K562 (cell line): ENCODE results near the gene ARHGAP26. TPM values are rescaled to one million over a fixed set of nuclear protein-coding genes. Genes with fewer than 3 reads are reported as not detected.

ENCODE experiments used
- ATAC-seq: fragments of 200-7000 bp; cut with Tn5 transposase; 3 replicates; pipeline ENCODE4 v1.9.1; 2020; ENCODE audit warnings: moderate library complexity
- BruUV-seq: library from RNA; stranded (reverse); fragments of 400-500 nt; replicated peaks from 2 replicates; lab custom pipeline; 2021; lab: Mats Ljungman, UMichigan
- CTCF ChIA-PET: fragments of 300-600 bp; formaldehyde crosslinking; extraction: SDS; loops from one replicate; lab custom pipeline; 2021; ENCODE audit warnings: low intra/inter-chr PET ratio; lab: Yijun Ruan, JAX
- POLR2A ChIA-PET: fragments of 300-600, 350-650 bp; sonication (Branson Sonifier 250); formaldehyde crosslinking; extraction: SDS; loops from one replicate; lab custom pipeline; 2021; ENCODE audit warnings: antibody characterized with exemption, inconsistent platforms; lab: Yijun Ruan, JAX
- DNase-seq, 4 experiments: peaks; one replicate each; pipeline versions ENCODE4 v3.0.0 to v3.0.0-alpha.2; 2011 to 2018; ENCODE audit warnings: low spot score in 3 of 4, mixed read lengths in 3 of 4; ENCODE audit errors: extremely low read depth in 1 of 4
- FAIRE-seq: peaks from 2 replicates; lab custom pipeline; 2011; peaks lifted over from hg19 to GRCh38; lab: Jason Lieb, UNC
- H2AFZ ChIP-seq: 2 replicates; pipeline ENCODE4 v1.6.0; 2011; ENCODE audit warnings: low read depth, low read length, control low read depth, inconsistent platforms
- H3K27ac ChIP-seq: fragments of 200-600 bp; 3 replicates; pipeline ENCODE4 v1.8.0; 2011; ENCODE audit warnings: low read depth, mild to moderate bottlenecking, control low read depth, inconsistent platforms, low read length, moderate library complexity, mixed read lengths; ENCODE audit errors: extremely low read depth
- H3K27me3 ChIP-seq, 2 experiments: fragments of 300-600 bp in 1 of 2; 2 replicates in 1 of 2; 3 replicates in 1 of 2; pipeline versions ENCODE4 v1.6.0 to v1.8.0; 2011; ENCODE audit warnings: inconsistent platforms in 2 of 2, low read length in 2 of 2, mild to moderate bottlenecking in 1 of 2, mixed read lengths in 1 of 2, moderate library complexity in 1 of 2; ENCODE audit not compliant: control insufficient read depth in 2 of 2, insufficient read depth in 2 of 2
- H3K36me3 ChIP-seq: fragments of 300-600 bp; 3 replicates; pipeline ENCODE4 v1.8.0; 2011; ENCODE audit warnings: mild to moderate bottlenecking, low read length, inconsistent platforms; ENCODE audit not compliant: control insufficient read depth, insufficient read depth
- H3K4me1 ChIP-seq, 2 experiments: fragments of 200-600 bp in 1 of 2; replicated peaks in 1 of 2; 2 replicates in 1 of 2; 3 replicates in 1 of 2; pipeline versions ENCODE4 v1.5.1 to v1.8.0; 2011; ENCODE audit warnings: inconsistent platforms in 2 of 2, low read length in 2 of 2, mild to moderate bottlenecking in 1 of 2, mixed read lengths in 1 of 2, moderate library complexity in 1 of 2; ENCODE audit not compliant: control insufficient read depth in 2 of 2, insufficient read depth in 2 of 2
- H3K4me2 ChIP-seq: 2 replicates; pipeline ENCODE4 v1.6.1; 2011; ENCODE audit warnings: low read length, control low read depth, inconsistent platforms, mixed read lengths; ENCODE audit not compliant: insufficient read depth
- H3K4me3 ChIP-seq: fragments of 200-600 bp; sonication (generic), shearing (Covaris generic); 2 replicates; pipeline ENCODE4 v1.5.1; 2016; ENCODE audit warnings: control low read depth, inconsistent platforms
- H3K79me2 ChIP-seq: fragments of 200-600 bp; 3 replicates; pipeline ENCODE4 v1.8.0; 2011; ENCODE audit warnings: low read length, inconsistent platforms; ENCODE audit not compliant: control insufficient read depth, insufficient read depth
- H3K9ac ChIP-seq, 2 experiments: 2 replicates each; pipeline versions ENCODE4 v1.6.0 to v1.6.1; 2011; ENCODE audit warnings: low read depth in 2 of 2, low read length in 2 of 2, control low read depth in 1 of 2, inconsistent platforms in 1 of 2, mild to moderate bottlenecking in 1 of 2, mixed read lengths in 1 of 2; ENCODE audit not compliant: insufficient read depth in 1 of 2
- H3K9me1 ChIP-seq: one replicate; pipeline ENCODE4 v1.6.0; 2011; ENCODE audit warnings: inconsistent platforms, mild to moderate bottlenecking, low read length, moderate library complexity; ENCODE audit not compliant: control insufficient read depth, insufficient read depth
- H3K9me3 ChIP-seq: replicated peaks from 2 replicates; pipeline ENCODE4 v1.5.1; 2011; ENCODE audit warnings: low read depth, low read length, inconsistent platforms; ENCODE audit not compliant: control insufficient read depth, insufficient read depth
- H4K20me1 ChIP-seq: replicated peaks from 2 replicates; pipeline ENCODE4 v1.6.1; 2011; ENCODE audit warnings: low read length, inconsistent platforms, mixed read lengths; ENCODE audit not compliant: control insufficient read depth, insufficient read depth
- CBFA2T3 ChIP-seq: fragments of 450-650 bp; IDR thresholded peaks from 2 replicates; pipeline ENCODE4 v1.6.1; 2017
- FOSL1 ChIP-seq: fragments of 200-800 bp; sonication (Bioruptor generic); conservative IDR thresholded peaks from 2 replicates; pipeline ENCODE4 v1.6.1; 2016; ENCODE audit warnings: missing genetic modification characterization, missing compliant biosample characterization
- MAZ ChIP-seq, 2 experiments: fragments of 450-650 bp in 1 of 2; sonication (generic) in 1 of 2; formaldehyde crosslinking; IDR thresholded peaks in 1 of 2; conservative IDR thresholded peaks in 1 of 2; 2 replicates each; pipeline versions ENCODE4 v1.4.0 to v1.5.0; 2020; ENCODE audit warnings: mild to moderate bottlenecking in 1 of 2, missing genetic modification reagents in 1 of 2
- POU5F1 ChIP-seq: fragments of 150-350 bp; IDR thresholded peaks from 2 replicates; pipeline ENCODE4 v1.6.1; 2014; ENCODE audit warnings: borderline replicate concordance, low read length, low read depth, mild to moderate bottlenecking; ENCODE audit not compliant: partially characterized antibody
- TCF3 ChIP-seq: sonication (generic); formaldehyde crosslinking; IDR thresholded peaks from 2 replicates; pipeline ENCODE4 v1.4.0; 2020; ENCODE audit warnings: mild to moderate bottlenecking, missing genetic modification reagents
- ZNF134 ChIP-seq: fragments of 250-450 bp; sonication (Bioruptor Pico); conservative IDR thresholded peaks from 2 replicates; pipeline ENCODE4 v1.4.0; 2020
- WGBS: fragments of 100-300 bp; shearing (Covaris generic); methylation state at CpG from one replicate; pipeline ENCODE4 v1.1.6; 2016; ENCODE audit warnings: low coverage, mixed read lengths; ENCODE audit not compliant: insufficient coverage; ENCODE audit errors: missing lambda C conversion rate; 5-methylcytosine and 5-hydroxymethylcytosine counted together
- in situ Hi-C: fragments of 300-500 bp; cut with MboI; formaldehyde crosslinking; loops from 4 replicates; pipeline ENCODE4 v1.15.0; 2018; ENCODE audit warnings: inconsistent platforms, mixed read lengths
- intact Hi-C: fragments of 100-400 bp; cut with micrococcal nuclease; formaldehyde crosslinking; loops from 2 replicates; pipeline ENCODE4 v1.14.2; 2022
- polyA plus RNA-seq, 8 experiments: library from polyadenylated mRNA; depleted of rRNA in 4 of 8; stranded (reverse) in 5 of 8; unstranded in 3 of 8; fragments of >200 nt; fragmentation: Nextera tagmentation in 2 of 8; fragmentation: Illumina TruSeq in 1 of 8; extraction: Ambion mirVana in 2 of 8; extraction: Trizol in 1 of 8; gene quantifications; 2 replicates each; pipeline versions ENCODE4 v1.2.1 to v1.2.3, GENCODE V29; 2011 to 2014; ENCODE audit warnings: inconsistent platforms in 1 of 8, missing spikeins in 1 of 8
- total RNA-seq, 7 experiments: library from RNA; depleted of rRNA in 6 of 7; stranded (reverse); fragments of >200 nt in 6 of 7; fragmentation: Illumina TruSeq in 2 of 7; extraction: Trizol in 2 of 7; gene quantifications; 2 replicates each; pipeline versions ENCODE4 v1.2.1 to v1.2.3, GENCODE V29; 2011 to 2021; ENCODE audit warnings: low replicate concordance in 1 of 7

ARHGAP26 gene
- total and polyA plus RNA-seq, 9 of the 15 experiments (the other 6 are each of a cell fraction or from before 2014, with no cell fraction given) = 0.13 to 1.1 (median 0.55) TPM

DNA sequence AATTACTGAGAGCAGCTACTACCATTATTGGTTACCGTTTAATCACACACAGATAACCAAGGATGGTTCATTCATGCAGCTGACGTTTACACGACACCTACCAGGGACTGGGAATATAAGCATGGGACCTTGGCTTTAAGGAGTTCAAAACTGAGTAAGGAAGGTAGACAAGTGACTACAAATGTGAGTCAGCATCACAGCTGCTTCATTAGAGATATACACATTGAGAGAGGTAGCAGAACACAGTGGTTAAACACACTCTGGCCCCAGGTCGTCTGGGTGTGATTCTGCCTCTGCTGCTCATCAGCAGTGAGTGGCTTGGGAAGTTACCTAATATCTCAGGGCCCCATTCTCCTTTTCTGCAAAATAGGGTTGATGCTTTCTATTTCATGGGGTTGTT, 364.7 kb downstream of the ARHGAP26 start:
- Histone ChIP-seq H3K36me3 (no peaks in the 10 kb centered on the region), H4K20me1 (no peaks in the 10 kb centered on the region), H3K4me3 (no peak overlapping the region), H3K79me2 (no peaks in the 10 kb centered on the region), H3K9me1 (no peaks in the 10 kb centered on the region), H3K27ac (no peak overlapping the region), H3K9me3 (no peaks in the 10 kb centered on the region), H3K27me3 (no peaks in the 10 kb centered on the region), H3K4me2 (no peak overlapping the region), H3K9ac (no peak overlapping the region), H2AFZ (no peak overlapping the region), H3K4me1 (peaks cover 0 to 27% of the 10 kb centered on the region in 2 experiments; a peak in 3 of 5 replicates)
- FAIRE-seq (peak; percentile 42), ATAC-seq (no peak), DNase-seq (peak in 1 of 4 experiments; percentile 23)
- 9% methylated on average over 4 of the region's 4 CpGs for WGBS
- ChIA-PET CTCF (no interaction called here), POLR2A (no interaction called here)
- in situ Hi-C loops = no loop called here
- intact Hi-C loops = no loop called here
- no TSS peak for BruUV-seq
- peak; percentile 31; the same call in 1 of the 2 replicates for TF ChIP-seq TCF3 (CRISPR knock-in tag)
- TF ChIP-seq CBFA2T3 = peak; percentile 33; the same call in 1 of the 2 replicates
- TF ChIP-seq FOSL1 = peak; percentile 58
- TF ChIP-seq MAZ (CRISPR knock-in tag; conservative IDR thresholded peaks at IDR 0.05 in 1 of 2, IDR thresholded peaks at IDR 0.05 in 1 of 2) = no peak

DNA sequence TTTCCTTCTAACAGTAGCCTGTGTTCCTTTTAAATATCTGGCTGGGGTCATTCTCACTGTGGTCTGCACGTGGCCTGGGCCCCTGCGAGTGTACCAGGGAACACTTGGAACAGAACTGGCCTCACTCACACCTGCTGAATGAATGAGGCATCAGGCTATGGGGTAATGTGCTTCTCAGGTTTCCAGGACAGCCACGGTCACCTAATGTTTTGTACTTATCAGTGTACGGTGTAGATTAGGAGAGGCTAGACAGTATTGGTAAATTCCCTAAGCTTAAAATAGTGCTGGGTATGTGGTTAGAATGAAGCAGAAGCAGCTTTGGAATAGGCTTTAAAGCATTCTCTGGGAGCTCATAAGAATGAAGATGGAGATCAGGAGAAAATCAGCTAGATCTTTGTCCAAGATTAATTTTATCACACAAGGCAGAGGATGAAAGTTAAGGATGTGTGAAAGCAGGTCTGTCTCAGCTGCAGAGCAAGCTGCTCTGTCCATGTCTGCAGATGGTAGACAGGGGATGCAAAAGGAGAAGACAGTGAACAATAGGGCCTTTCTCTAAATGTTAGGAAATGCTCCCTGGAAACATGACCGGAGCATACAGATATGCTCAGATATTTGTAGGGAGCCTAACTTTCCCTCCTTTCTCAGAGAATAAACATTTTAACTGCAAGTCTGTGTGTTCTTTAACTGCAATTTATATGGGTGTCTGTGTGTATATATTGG, 365.8 kb downstream of the ARHGAP26 start:
- Histone ChIP-seq H3K9me3 (no peaks in the 10 kb centered on the region), H3K79me2 (no peaks in the 10 kb centered on the region), H3K4me3 (no peak overlapping the region), H2AFZ (no peak overlapping the region), H3K27me3 (no peaks in the 10 kb centered on the region), H3K9me1 (no peaks in the 10 kb centered on the region), H4K20me1 (no peaks in the 10 kb centered on the region), H3K27ac (no peak overlapping the region), H3K36me3 (no peaks in the 10 kb centered on the region), H3K4me2 (no peak overlapping the region), H3K9ac (no peak overlapping the region), H3K4me1 (peaks cover 0 to 22% of the 10 kb centered on the region in 2 experiments; a peak in 3 of 5 replicates)
- no peak for FAIRE-seq
- 15% methylated on average over 5 of the region's 5 CpGs for WGBS
- in situ Hi-C loops = no loop called here
- ChIA-PET POLR2A (no interaction called here), CTCF (interaction anchor here (0.5 kb wide), 1 partner anchor 9 kb away, joined by 3 read pairs; no protein-coding TSS in a partner anchor)
- intact Hi-C loops = no loop called here
- no peak for ATAC-seq
- no peak for DNase-seq
- BruUV-seq = no TSS peak
- no peak for TF ChIP-seq POU5F1
- TF ChIP-seq ZNF134 = 0 out of 2 replicates have a peak, but pooled peaks have one; percentile 32
